ENCODE results near the gene HLCS. TPM values are rescaled to one million over a fixed set of nuclear protein-coding genes. Genes with fewer than 3 reads are reported as not detected.

The HLCS gene
- total and polyA plus RNA-seq, 2 of the 8 experiments (the other 6 are each of a cell fraction or from before 2014, with no cell fraction given), result 4.7 to 12.2 TPM

DNA sequence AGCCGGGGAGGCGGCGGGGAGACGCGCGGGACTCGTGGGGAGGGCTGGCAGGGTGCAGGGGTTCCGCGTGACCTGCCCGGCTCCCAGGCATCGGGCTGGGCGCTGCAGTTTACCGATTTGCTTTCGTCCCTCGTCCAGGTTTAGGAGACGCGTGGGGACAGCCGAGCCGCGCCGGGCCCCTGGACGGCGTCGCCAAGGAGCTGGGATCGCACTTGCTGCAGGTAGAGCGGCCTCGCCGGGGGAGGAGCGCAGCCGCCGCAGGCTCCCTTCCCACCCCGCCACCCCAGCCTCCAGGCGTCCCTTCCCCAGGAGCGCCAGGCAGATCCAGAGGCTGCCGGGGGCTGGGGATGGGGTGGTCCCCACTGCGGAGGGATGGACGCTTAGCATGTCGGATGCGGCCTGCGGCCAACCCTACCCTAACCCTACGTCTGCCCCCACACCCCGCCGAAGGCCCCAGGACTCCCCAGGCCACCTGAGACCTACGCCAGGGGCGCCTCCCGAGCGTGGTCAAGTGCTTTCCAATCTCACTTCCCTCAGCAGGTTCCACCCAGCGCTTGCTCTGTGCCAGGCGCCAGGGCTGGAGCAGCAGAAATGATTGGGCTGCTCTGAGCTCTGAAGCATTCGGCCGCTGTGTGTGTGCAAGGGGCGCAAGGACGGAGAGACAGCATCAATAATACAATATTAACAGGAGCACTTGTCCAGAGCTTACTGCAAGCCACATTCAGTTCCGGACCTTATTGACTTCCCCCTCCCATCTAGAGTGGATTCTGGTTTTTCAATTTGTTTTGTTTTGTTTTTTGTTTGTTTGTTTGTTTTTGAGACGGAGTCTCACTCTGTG, 257.2 kb downstream of the HLCS start:
- no peak for FAIRE-seq
- 3% methylated on average over 48 of the region's 55 CpGs; no CpG with 5 or more reads in 1 of the 2 experiments for WGBS, 2 experiments (ENCODE audit: extremely low coverage in 1 of 2, insufficient coverage in 1 of 2, insufficient read length in 1 of 2, insufficient replicate concordance in 2 of 2, low coverage in 1 of 2, low lambda C conversion rate in 2 of 2, missing lambda C conversion rate in 1 of 2)
- no peak overlapping the region for H3K9ac ChIP-seq (replicated peaks in 1 of 4; ENCODE audit: extremely low read depth in 1 of 4, low read depth in 3 of 4, low read length in 3 of 4)

More for the DNA sequence above, 257.2 kb downstream of the HLCS start:
- Histone ChIP-seq H2BK5ac (ENCODE audit: low read depth, low read length) (no peak overlapping the region), H4K20me1 (replicated peaks in 1 of 2; ENCODE audit: control insufficient read depth in 1 of 2, insufficient read depth in 2 of 2, low read length in 2 of 2) (peaks cover under 1 to 5% of the 10 kb centered on the region in 2 experiments), H3K18ac (ENCODE audit: extremely low read depth, low read length) (peak overlapping the region; percentile 19; the same call in 1 of the 2 replicates), H3K9me3 (ENCODE audit: insufficient read depth in 2 of 2, low read depth in 1 of 2, low read length in 1 of 2) (no peaks in the 10 kb centered on the region), H3K56ac (replicated peaks; ENCODE audit: insufficient read length, low read depth, low read length) (no peak overlapping the region), H2AK5ac (ENCODE audit: low read depth, low read length) (no peak overlapping the region), H4K5ac (ENCODE audit: insufficient read length, low read depth, low read length) (no peak overlapping the region), H3K4me2 (ENCODE audit: insufficient read depth in 1 of 2, low read depth in 2 of 2, low read length in 2 of 2) (peak overlapping the region; percentile 80 to 90), H3K23ac (ENCODE audit: insufficient read length) (no peak overlapping the region), H2BK15ac (ENCODE audit: low read length) (0 out of 2 replicates have a peak overlapping the region, but pooled peaks have one; percentile 72), H3K14ac (ENCODE audit: insufficient read length) (no peak overlapping the region), H3K36me3 (ENCODE audit: control insufficient read depth in 2 of 4, insufficient read depth in 4 of 4, low read length in 3 of 4) (peaks cover 0 to 10% (median 0%) of the 10 kb centered on the region in 4 experiments; a peak in 1 of 8 replicates), H3K23me2 (ENCODE audit: low read depth, low read length) (peaks cover 3% of the 10 kb centered on the region; the same call in 1 of the 2 replicates), H2BK12ac (ENCODE audit: low read depth, low read length) (no peak overlapping the region), H3K4me3 (ENCODE audit: extremely low read depth in 1 of 4, insufficient read depth in 2 of 4, low read depth in 3 of 4, low read length in 4 of 4) (peak overlapping the region in 3 of 4 experiments; percentile 1 to 57 (median 14); a peak in 4 of 8 replicates), H4K91ac (replicated peaks; ENCODE audit: insufficient read length, low read length) (no peak overlapping the region), H3K4ac (replicated peaks; ENCODE audit: insufficient read length, low read depth, low read length) (no peak overlapping the region), H2AFZ (ENCODE audit: low read length) (no peak overlapping the region), H3K27ac (ENCODE audit: low read depth, low read length) (no peak overlapping the region), H4K8ac (ENCODE audit: extremely low read depth, insufficient read depth, low read length) (no peak overlapping the region), H3K79me1 (ENCODE audit: low read depth, low read length) (no peaks in the 10 kb centered on the region), H3K4me1 (replicated peaks in 1 of 4; ENCODE audit: control insufficient read depth in 3 of 4, insufficient read depth in 4 of 4, low read length in 3 of 4) (peaks cover 0 to 36% (median 31%) of the 10 kb centered on the region in 4 experiments; a peak in 6 of 7 replicates), H3K27me3 (replicated peaks in 1 of 4; ENCODE audit: control insufficient read depth in 3 of 4, extremely low read depth in 1 of 4, insufficient read depth in 3 of 4, low read length in 3 of 4) (peaks cover 56 to 89% (median 67%) of the 10 kb centered on the region in 4 experiments), H2BK120ac (replicated peaks; ENCODE audit: low read depth, low read length) (no peak overlapping the region), H2BK20ac (ENCODE audit: low read length) (0 out of 2 replicates have a peak overlapping the region, but pooled peaks have one; percentile 61), H3K79me2 (ENCODE audit: control insufficient read depth in 1 of 2, insufficient read depth in 2 of 2, low read length in 2 of 2) (no peaks in the 10 kb centered on the region)
- DNase-seq (ENCODE audit: low read depth in 1 of 2, low spot score in 2 of 2), result peak in 1 of 2 experiments; percentile 69
- CTCF ChIA-PET (ENCODE audit: partially characterized antibody), result interaction anchor here (0.9 to 3.7 kb wide), 10 partner anchors 9 to 281 kb away, joined by 3 to 17 read pairs (median 4); partner anchors contain the start of gene SIM2
- TF ChIP-seq RNF2 (IDR thresholded peaks at IDR 0.05; ENCODE audit: borderline replicate concordance, low read depth, low read length, missing control alignments, poor library complexity, severe bottlenecking) (peak; percentile 46), EZH2 (IDR thresholded peaks at IDR 0.05; ENCODE audit: low read depth, low read length, severe bottlenecking) (peak; percentile 58), NANOG (IDR thresholded peaks at IDR 0.05; ENCODE audit: insufficient read depth, low read depth, low read length, poor library complexity, severe bottlenecking) (no peak), MAFK (IDR thresholded peaks at IDR 0.05; ENCODE audit: low read depth, low read length) (no peak), KDM1A (IDR thresholded peaks at IDR 0.05; ENCODE audit: borderline replicate concordance, low read length) (no peak), SIX5 (IDR thresholded peaks at IDR 0.05; ENCODE audit: low read depth, low read length) (no peak), FOSL1 (IDR thresholded peaks at IDR 0.05; ENCODE audit: insufficient read depth, low read depth, low read length) (no peak), SUZ12 (IDR thresholded peaks at IDR 0.05; ENCODE audit: low read length) (peak; percentile 55), POU5F1 (IDR thresholded peaks at IDR 0.05; ENCODE audit: low read depth, low read length) (no peak), HDAC6 (IDR thresholded peaks at IDR 0.05; ENCODE audit: low read depth, low read length) (no peak)
- POLR2A ChIA-PET (ENCODE audit: partially characterized antibody), result interaction anchor here (0.9 to 3.4 kb wide), 4 partner anchors 10 to 363 kb away, joined by 3 to 15 read pairs (median 4); partner anchors contain the start of gene SIM2

Measured in H1 (cell line).